GM21390 (cell line): ENCODE results near the gene NPTXR.
A peak's percentile ranks its signal among the peaks of the same experiment; 100 is the strongest.

ENCODE experiments used
- ATAC-seq: cut with Tn5 transposase; IDR thresholded peaks from one replicate; pipeline ENCODE4 v1.9.1; 2021; ENCODE audit not compliant: unreplicated experiment

NPTXR gene

DNA sequence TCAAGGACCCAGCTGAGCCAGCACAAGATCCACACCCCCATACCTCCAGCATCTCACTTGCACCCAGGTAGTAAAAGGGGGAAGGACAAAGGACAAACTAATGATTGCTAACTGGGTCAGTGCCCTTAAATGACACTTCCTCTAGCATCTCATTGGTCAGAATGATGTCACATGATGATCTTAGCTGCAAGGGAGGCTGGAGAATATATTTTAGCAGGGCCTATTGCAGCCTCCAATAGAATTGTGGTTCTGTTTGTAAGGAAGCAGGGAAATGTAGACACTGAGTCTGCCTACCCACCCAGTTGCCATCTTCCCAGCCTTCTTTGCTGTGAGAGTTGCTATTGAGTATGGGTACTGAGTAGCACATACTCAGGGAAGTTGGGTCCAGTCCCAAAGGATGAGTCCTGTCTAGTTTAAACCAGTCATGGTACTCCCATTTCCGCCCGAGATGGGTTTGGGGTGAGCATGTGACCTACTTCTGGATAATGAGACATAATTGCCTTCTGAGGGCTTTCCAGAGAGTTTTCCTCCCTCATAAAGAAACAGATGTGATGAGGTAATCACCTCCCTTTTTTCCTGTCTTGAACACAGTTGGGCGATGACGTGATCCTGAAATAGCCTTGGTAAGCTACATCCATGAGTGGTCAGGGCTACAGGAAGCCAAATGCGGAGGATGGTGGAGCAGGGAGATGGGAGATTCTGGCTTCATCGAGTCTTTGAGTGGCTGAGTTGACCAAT lies 44.4 kb downstream of the NPTXR start:
- no peak for ATAC-seq

- ATAC-seq: no peak
These were observed 45.3 kb downstream of the NPTXR start for GRCh38 chr22:38798496-38798895.

- ATAC-seq: no peak
These were observed 47.4 kb downstream of the NPTXR start for GRCh38 chr22:38796262-38796957.

GRCh38 chr22:38795569-38795968 lies 48.3 kb downstream of the NPTXR start:
- no peak for ATAC-seq

DNA sequence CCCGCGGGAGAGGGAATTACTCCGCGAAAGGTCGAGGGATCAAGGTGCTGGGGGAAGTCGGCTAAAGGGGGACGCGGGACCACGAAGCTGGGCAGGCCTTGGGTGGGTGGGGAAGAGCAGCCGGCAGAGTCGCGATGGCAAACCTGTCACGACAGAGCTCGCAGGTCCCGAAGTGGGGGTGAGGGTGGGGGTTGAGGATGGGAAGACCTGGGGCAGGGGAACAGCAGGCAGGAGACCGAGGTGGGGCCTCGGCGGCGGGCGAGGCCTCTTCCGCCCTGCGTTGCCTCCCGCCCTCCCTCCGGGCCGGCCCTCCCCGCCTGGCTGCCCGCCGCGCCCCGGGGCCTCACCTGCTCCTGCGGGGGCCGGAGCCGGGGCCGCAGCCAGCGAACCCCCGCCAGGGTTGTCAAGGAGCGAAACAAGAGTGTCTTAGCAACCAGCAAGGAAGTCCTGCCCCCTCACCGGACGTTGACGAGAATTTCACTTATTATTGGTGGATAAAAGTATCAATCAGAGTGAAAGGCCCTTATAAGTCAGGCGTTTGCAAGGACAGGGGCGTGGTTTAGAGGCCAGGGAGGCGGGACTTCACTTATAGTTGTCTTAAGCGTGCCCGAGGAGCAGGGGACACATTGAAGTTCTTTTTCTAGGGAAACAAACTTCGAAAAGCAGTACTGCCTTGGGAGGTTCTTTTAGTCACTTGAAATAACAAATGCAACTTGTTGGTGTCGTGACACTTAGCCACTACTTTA lies 49.9 kb downstream of the NPTXR start, which contains the start of gene DNAL4:
DNAL4 (minus strand) TSS at position 423 of the 746 bp plus-strand sequence. CDS start 11,412 bp downstream, outside the sequence.
- peak; percentile 97 for ATAC-seq

DNA sequence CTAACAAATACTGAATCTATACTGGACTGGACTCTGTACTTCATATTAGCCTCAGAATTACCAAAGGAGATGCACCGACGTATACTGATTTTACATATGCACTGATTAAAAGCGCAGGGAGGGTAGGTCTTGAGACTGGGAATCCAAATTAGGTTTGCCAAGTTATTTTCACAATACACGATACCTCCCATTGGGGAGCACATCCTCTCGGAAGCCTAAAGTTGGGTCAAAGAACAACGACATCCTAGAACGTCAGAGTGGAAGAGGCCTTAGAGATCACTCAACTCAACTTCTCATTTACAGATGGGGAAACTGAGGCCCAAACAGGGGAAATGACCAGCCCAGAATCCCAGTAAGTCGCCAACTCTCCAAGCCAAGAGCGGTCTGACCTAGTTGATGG lies 50.5 kb downstream of the NPTXR start:
- no peak for ATAC-seq

DNA sequence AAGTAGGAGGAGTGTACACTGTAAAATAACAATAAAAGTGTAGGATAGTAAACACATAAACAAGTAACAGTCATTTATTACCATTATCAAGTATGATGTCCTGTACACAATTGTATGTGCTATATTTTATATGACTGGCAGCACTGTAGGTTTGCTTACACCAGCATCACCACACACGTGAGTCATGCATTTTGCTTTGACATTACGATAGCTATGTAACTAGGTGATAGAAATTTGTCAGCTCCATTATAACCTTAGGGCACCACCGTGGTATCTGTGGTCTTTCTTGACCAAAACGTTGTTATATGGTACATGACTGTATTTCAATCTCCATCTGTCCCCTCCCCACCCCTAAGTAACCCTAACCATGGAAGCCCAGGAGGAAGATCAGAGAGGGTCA lies 51.0 kb downstream of the NPTXR start:
- ATAC-seq: no peak

- ATAC-seq: no peak
These were observed 54.2 kb downstream of the NPTXR start for GRCh38 chr22:38789606-38790005.

GRCh38 chr22:38788846-38789245 lies 55.0 kb downstream of the NPTXR start:
- no peak for ATAC-seq

DNA sequence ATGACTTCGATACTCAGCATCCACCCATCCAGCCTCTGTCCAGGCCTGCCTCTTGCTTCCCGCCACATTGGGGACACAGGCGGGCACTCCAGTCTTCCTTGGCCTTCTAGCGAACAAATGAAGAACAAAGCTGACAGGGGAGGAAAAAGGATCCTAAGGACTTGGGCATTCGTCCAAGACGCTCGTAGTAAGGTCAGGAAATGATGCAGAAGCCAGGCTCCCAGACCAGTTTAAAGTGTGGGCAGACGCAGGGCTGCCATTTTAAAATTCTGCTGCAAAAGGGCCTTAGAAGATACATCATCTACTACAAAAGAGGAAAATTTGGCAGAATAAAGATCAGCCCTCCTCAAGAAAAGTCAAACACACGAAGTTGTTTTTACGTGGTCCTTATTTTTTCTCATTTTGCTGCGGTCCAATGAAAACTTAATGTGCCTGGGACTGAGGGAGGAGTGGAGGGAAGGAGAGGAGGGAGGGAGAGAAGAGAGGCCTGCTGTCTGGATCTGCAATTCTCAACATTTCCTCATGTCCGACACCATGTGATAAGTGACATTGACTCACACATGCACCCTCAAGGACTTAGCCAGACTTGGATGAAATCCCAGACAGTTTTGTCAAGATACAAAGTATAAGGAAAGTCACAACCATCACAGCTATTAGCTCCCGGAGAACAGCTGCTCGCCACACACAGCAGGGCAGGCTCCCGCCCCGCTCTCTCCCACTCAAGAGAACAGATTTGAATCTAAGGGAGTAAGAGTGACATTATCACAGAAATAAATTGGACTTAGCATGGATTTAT lies 55.6 kb downstream of the NPTXR start:
- ATAC-seq: no peak

- ATAC-seq: no peak
These were observed 57.2 kb downstream of the NPTXR start for GRCh38 chr22:38786631-38787030.

GRCh38 chr22:38784856-38785255 lies 59.0 kb downstream of the NPTXR start:
- no peak for ATAC-seq

GRCh38 chr22:38784035-38784434 lies 59.8 kb downstream of the NPTXR start:
- ATAC-seq: no peak

GRCh38 chr22:38783095-38783615 lies 60.7 kb downstream of the NPTXR start:
- ATAC-seq: no peak

DNA sequence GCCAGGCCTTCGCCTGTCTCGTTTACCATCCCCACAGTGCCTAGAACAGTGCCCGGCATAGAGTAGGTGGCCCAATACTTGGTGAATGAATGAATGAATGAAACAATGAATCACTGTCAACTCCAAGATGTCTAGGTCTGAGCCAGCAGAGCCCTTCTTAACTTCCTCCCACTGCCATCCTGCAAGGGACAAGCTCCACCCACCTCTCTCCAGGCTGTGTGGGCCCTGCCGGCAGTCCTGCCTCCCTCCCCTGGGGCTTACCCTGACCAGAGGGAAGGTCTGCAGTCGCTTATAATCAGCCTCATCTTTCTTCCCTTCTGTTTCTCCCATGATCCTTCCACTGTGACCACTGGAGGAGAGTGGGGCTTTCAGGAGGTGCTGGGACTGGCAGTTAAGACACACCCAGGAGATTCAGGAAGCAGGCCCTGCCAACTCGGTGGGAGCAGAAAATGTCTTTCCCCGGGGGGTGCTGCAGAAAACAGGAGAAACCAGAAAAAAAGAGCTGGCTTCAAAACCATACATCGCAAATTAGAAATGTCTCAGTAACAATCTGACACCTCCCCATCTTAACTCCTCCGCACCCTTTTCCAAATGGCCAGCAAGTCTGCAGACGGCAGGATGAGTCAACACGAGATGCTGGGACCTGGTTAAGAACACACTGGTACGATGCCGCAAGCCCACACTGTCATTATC lies 61.3 kb downstream of the NPTXR start:
- no peak for ATAC-seq

GRCh38 chr22:38781033-38781432 lies 62.8 kb downstream of the NPTXR start:
- no peak for ATAC-seq

DNA sequence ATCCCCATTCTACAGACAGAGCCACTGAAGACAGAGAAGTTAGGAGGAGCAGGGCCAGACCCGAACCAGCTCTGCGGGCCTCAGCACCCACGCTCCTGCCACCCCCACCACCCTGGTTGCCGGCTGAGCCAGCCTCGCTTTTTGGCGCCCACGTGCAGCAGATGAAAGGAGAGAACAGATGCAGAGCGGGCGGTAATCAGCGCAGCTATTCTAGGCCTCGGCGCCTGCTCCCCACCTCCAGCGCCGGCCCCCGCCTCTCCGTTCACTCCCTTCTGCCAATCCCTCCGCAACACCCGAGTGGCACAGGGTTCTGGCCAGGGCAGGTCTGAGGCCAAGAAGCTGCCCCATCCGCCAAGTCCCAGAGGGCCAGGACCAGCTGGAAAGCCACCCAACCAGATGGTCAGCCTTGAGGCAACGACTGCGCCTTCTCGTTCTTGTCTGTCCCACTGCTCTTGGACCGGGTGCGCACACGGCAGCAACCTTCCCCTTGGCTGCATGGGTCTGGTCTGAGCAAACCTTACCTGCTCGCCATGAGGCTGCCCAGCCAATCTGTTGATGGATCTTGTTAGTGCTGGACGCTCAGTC lies 66.6 kb downstream of the NPTXR start:
- ATAC-seq: no peak

DNA sequence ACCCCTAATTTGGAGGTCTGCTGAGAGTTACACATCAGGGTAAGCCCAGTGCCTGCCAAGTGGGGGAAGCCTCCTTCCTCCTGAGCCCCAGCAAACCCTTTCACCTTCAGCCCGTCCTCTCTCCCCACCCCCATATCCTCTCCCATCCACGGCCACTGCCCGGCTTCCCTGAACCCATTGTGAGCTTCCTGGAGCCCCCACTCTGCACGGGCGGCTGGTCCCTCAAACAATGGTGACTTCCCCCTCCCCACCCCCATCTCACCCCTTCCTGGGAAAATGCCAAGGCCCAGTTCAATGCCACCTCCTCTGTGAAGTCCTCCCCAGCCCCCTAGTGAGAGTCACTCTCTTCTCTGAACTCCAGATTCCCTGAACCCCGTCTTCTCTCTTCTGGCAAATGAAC lies 67.7 kb downstream of the NPTXR start:
- ATAC-seq: no peak

DNA sequence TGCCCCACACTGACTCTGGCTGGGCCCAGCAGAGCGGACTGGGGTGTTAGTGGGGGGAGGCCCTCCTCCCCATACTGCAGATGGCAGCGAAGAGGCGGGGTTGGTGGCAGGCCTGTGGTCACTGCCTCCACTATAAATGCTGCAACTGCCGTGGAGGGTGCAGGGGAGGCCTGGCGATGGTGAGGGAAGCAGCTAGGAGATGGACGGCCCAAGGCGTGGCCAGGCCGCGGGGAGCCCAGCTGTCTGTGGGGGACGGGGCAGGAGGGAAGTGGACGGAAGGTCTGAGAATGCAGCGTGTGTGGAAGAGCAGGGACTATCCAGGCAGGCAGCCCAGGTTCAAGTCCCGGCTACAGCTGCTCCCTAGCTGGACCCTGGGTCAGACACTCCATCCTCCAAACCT lies 68.2 kb downstream of the NPTXR start:
- ATAC-seq: no peak
